DND-41 (cell line): ENCODE data around the gene MTX1.
"Not testable (repeated sequence)": the region's sequence is repeated elsewhere in the genome, so short reads cannot be mapped to it uniquely, and the experiment has no call there.

Source experiments
- CTCF ChIP-seq: IDR thresholded peaks from 2 replicates; pipeline ENCODE4 v1.5.1; 2012; ENCODE audit warnings: borderline replicate concordance, low read length, moderate library complexity, mild to moderate bottlenecking; ENCODE audit not compliant: poor library complexity, severe bottlenecking; ENCODE audit errors: extremely low read depth
- EZH2 ChIP-seq: IDR thresholded peaks from 3 replicates; pipeline ENCODE4 v1.6.1; 2012; ENCODE audit warnings: borderline replicate concordance, low read depth, mild to moderate bottlenecking, moderate library complexity, low read length, inconsistent platforms; ENCODE audit not compliant: severe bottlenecking

DNA sequence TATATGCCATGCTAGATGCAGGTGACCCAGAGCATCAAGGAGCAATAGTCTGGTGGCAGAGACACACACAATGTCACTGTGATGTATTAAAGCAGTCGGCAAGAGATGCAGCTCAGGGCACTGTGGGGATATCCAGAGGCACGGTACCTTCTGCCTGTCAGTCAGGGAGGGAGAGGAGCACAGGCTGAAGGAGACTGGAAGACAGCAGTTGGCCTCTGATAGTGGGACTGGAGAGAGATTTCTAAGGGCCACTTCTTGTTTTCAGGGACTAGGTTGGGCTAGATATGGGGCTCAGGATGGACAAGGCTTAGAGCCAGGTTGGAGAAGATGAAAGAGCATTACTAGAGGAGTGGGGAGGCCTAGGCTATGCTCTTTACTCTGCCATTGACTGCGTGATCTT is 22.8 kb downstream of the MTX1 start:
- TF ChIP-seq EZH2, CTCF: not testable (repeated sequence)
